HL-60/S4 treated with phorbol 12-myristate 13-acetate at 8.2 ng/mL for 4 days and 3 days (cell line): Measurements from ENCODE around the gene MAGEB17.
"Not testable (repeated sequence)": the region's sequence is repeated elsewhere in the genome, so short reads cannot be mapped to it uniquely, and the experiment has no call there.

Experiments used
- in situ Hi-C: fragments of 300-500 bp; cut with MboI; formaldehyde crosslinking; loops from 2 replicates; pipeline ENCODE4 v1.15.0; 2022; ENCODE audit warnings: low sequenced_read_pairs

Gene MAGEB17

GRCh38 chrX:16155581-16156096 is 11.6 kb upstream of the MAGEB17 start:
- in situ Hi-C loops = no loop called here

GRCh38 chrX:16156692-16157331 is 10.5 kb upstream of the MAGEB17 start:
- in situ Hi-C loops = no loop called here

- in situ Hi-C loops = no loop called here
Observed at GRCh38 chrX:16160729-16161128, 6.6 kb upstream of the MAGEB17 start.

GRCh38 chrX:16161173-16161572 is 6.1 kb upstream of the MAGEB17 start:
- in situ Hi-C loops = not testable (repeated sequence)

- in situ Hi-C loops = no loop called here
Observed at GRCh38 chrX:16162391-16162790, 4.9 kb upstream of the MAGEB17 start.

GRCh38 chrX:16164748-16165147 is 2.5 kb upstream of the MAGEB17 start:
- in situ Hi-C loops = no loop called here

- in situ Hi-C loops = no loop called here
Observed at GRCh38 chrX:16171039-16171438, 3.8 kb downstream of the MAGEB17 start.

GRCh38 chrX:16171944-16172343 is 4.7 kb downstream of the MAGEB17 start:
- in situ Hi-C loops = no loop called here

GRCh38 chrX:16172391-16172790 is 5.1 kb downstream of the MAGEB17 start:
- in situ Hi-C loops = no loop called here

GRCh38 chrX:16175329-16176061 is 8.2 kb downstream of the MAGEB17 start:
- in situ Hi-C loops = no loop called here

- in situ Hi-C loops = no loop called here
Observed at GRCh38 chrX:16177260-16177659, 10.0 kb downstream of the MAGEB17 start.

GRCh38 chrX:16183843-16184242 is 16.6 kb downstream of the MAGEB17 start:
- in situ Hi-C loops = not testable (repeated sequence)

GRCh38 chrX:16185725-16186136 is 18.4 kb downstream of the MAGEB17 start:
- in situ Hi-C loops = no loop called here

- in situ Hi-C loops = no loop called here
Observed at GRCh38 chrX:16186380-16187007, 19.2 kb downstream of the MAGEB17 start.

- in situ Hi-C loops = no loop called here
Observed at GRCh38 chrX:16187024-16187760, 19.9 kb downstream of the MAGEB17 start.

GRCh38 chrX:16188687-16189086 is 21.4 kb downstream of the MAGEB17 start:
- in situ Hi-C loops = no loop called here

GRCh38 chrX:16191605-16192004 is 24.3 kb downstream of the MAGEB17 start:
- in situ Hi-C loops = no loop called here

GRCh38 chrX:16196829-16197228 is 29.5 kb downstream of the MAGEB17 start:
- in situ Hi-C loops = no loop called here

- in situ Hi-C loops = no loop called here
Observed at GRCh38 chrX:16199343-16199742, 32.1 kb downstream of the MAGEB17 start.

GRCh38 chrX:16202943-16203342 is 35.7 kb downstream of the MAGEB17 start:
- in situ Hi-C loops = no loop called here

GRCh38 chrX:16204538-16204937 is 37.3 kb downstream of the MAGEB17 start:
- in situ Hi-C loops = no loop called here
